Endothelial cell (in vitro differentiated cells): ENCODE measurements around the gene DSCAML1. TPM values are rescaled to one million over a fixed set of nuclear protein-coding genes. Genes with fewer than 3 reads are reported as not detected.

ENCODE experiments used
- DNase-seq: peaks from one replicate; pipeline ENCODE4 v3.0.0; 2021; ENCODE audit warnings: low spot score
- H3K27ac Mint-ChIP-seq: one replicate; pipeline ENCODE4 v1.8.0; 2021; ENCODE audit warnings: mixed read lengths, inconsistent platforms; ENCODE audit not compliant: unreplicated experiment
- H3K27me3 Mint-ChIP-seq: one replicate; pipeline ENCODE4 v1.8.0; 2021; ENCODE audit warnings: mild to moderate bottlenecking, moderate library complexity, mixed read lengths, inconsistent platforms; ENCODE audit not compliant: unreplicated experiment
- H3K36me3 Mint-ChIP-seq: one replicate; pipeline ENCODE4 v1.8.0; 2021; ENCODE audit warnings: mild to moderate bottlenecking, low read depth, mixed read lengths, inconsistent platforms; ENCODE audit not compliant: unreplicated experiment
- H3K4me1 Mint-ChIP-seq: one replicate; pipeline ENCODE4 v1.8.0; 2021; ENCODE audit warnings: mild to moderate bottlenecking, mixed read lengths, inconsistent platforms; ENCODE audit not compliant: unreplicated experiment
- H3K4me3 Mint-ChIP-seq: one replicate; pipeline ENCODE4 v1.8.0; 2021; ENCODE audit warnings: mild to moderate bottlenecking, mixed read lengths, inconsistent platforms; ENCODE audit not compliant: unreplicated experiment
- H3K9me3 Mint-ChIP-seq: one replicate; pipeline ENCODE4 v1.8.0; 2021; ENCODE audit warnings: mixed read lengths, inconsistent platforms; ENCODE audit not compliant: unreplicated experiment
- CTCF ChIP-seq: fragments of 200-600 bp; sonication (generic); IDR thresholded peaks from one replicate; pipeline ENCODE4 v1.5.0; 2021; ENCODE audit warnings: antibody characterized with exemption; ENCODE audit not compliant: unreplicated experiment
- total RNA-seq: library from RNA; stranded (reverse); fragmentation: NEBNext Ultra II Directional; extraction: Animal tissue kit (Norgen Biotek cat#: 25700); gene quantifications from one replicate; pipeline ENCODE4 v1.2.1, GENCODE V29; 2021; ENCODE audit not compliant: unreplicated experiment

DSCAML1 gene
- total RNA-seq, 1 donor from 2014 or later = 3.8 TPM

- no peak for DNase-seq
- TF ChIP-seq CTCF = no peak
- Mint-ChIP-seq H3K9me3 (no peaks in the 10 kb centered on the region), H3K27ac (no peak overlapping the region), H3K4me1 (no peaks in the 10 kb centered on the region), H3K36me3 (no peaks in the 10 kb centered on the region), H3K4me3 (no peak overlapping the region), H3K27me3 (peaks cover 4% of the 10 kb centered on the region)
Observed at GRCh38 chr11:117421041-117421440, 376.0 kb downstream of the DSCAML1 start.

GRCh38 chr11:117420598-117420997 is 376.4 kb downstream of the DSCAML1 start:
- H3K4me1 Mint-ChIP-seq = no peaks in the 10 kb centered on the region
- H3K4me3 Mint-ChIP-seq = no peak overlapping the region
- no peak overlapping the region for H3K27ac Mint-ChIP-seq
- no peak for TF ChIP-seq CTCF
- no peak for DNase-seq
- H3K9me3 Mint-ChIP-seq = no peaks in the 10 kb centered on the region
- H3K27me3 Mint-ChIP-seq = peaks cover 4% of the 10 kb centered on the region
- H3K36me3 Mint-ChIP-seq = no peaks in the 10 kb centered on the region

GRCh38 chr11:117420143-117420485 is 376.9 kb downstream of the DSCAML1 start:
- Mint-ChIP-seq H3K27ac (no peak overlapping the region), H3K4me1 (no peaks in the 10 kb centered on the region), H3K4me3 (no peak overlapping the region), H3K36me3 (no peaks in the 10 kb centered on the region), H3K9me3 (no peaks in the 10 kb centered on the region), H3K27me3 (peaks cover 4% of the 10 kb centered on the region)
- no peak for DNase-seq
- no peak for TF ChIP-seq CTCF

- H3K27ac Mint-ChIP-seq = no peak overlapping the region
- peaks cover 4% of the 10 kb centered on the region for H3K27me3 Mint-ChIP-seq
- H3K9me3 Mint-ChIP-seq = no peaks in the 10 kb centered on the region
- no peak for TF ChIP-seq CTCF
- H3K36me3 Mint-ChIP-seq = no peaks in the 10 kb centered on the region
- no peak for DNase-seq
- no peaks in the 10 kb centered on the region for H3K4me1 Mint-ChIP-seq
- H3K4me3 Mint-ChIP-seq = no peak overlapping the region
Observed at GRCh38 chr11:117419482-117420142, 377.4 kb downstream of the DSCAML1 start.

- no peak for TF ChIP-seq CTCF
- Mint-ChIP-seq H3K4me1 (no peaks in the 10 kb centered on the region), H3K4me3 (no peak overlapping the region), H3K36me3 (no peaks in the 10 kb centered on the region), H3K27ac (no peak overlapping the region), H3K9me3 (no peaks in the 10 kb centered on the region), H3K27me3 (peaks cover 4% of the 10 kb centered on the region)
- no peak for DNase-seq
Observed at GRCh38 chr11:117418737-117419481, 378.1 kb downstream of the DSCAML1 start.
